A549 treated with AZD2906 at 1 μM for 4 hours (cell line): Measurements from ENCODE around the gene CARD19. TPM values are rescaled to one million over a fixed set of nuclear protein-coding genes. Genes with fewer than 3 reads are reported as not detected.

Experiments used
- total RNA-seq: library from RNA; stranded (reverse); fragments of 200-300 nt; extraction: Qiagen RNA extraction; gene quantifications from 5 replicates; pipeline ENCODE4 v1.2.3, GENCODE V29; 2022

The CARD19 gene, protein sequence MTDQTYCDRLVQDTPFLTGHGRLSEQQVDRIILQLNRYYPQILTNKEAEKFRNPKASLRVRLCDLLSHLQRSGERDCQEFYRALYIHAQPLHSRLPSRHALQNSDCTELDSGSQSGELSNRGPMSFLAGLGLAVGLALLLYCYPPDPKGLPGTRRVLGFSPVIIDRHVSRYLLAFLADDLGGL
- total RNA-seq = 46.4 to 67.2 TPM (median 64.5 TPM) in 5 replicates

DNA sequence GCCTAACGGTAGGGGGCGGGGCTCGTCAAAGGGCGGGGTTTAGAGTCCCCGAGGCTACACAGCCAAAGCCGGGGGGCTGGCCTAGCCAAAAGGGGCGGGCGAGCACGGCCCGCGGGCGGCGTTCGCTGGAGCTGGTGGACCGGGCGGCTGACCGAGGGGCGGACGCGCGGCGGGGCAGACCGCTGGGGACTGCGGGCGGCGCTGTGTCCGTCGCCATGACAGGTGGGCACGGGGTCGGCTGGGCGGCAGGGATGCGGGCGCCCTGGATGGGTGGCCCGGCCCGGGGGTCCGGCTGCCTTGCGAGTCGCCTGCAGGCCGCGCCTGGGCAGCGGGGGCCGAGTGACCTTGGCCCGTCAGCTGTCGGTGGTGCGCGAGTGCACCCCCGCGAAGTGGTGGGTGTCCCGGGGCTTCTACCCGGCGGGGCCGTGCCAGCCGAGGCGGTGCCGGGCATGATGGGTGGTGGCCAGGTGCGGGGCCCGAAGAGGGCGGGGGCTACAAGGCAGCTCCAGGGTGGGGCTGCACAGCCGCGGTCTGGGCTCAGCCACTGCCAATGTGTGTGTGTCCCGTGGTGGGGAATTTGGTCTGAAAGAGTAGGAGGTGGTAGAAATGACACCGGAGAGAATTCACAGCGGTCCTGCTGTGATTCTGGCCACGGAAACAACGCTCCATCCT, at the start of gene CARD19:
TSS of gene CARD19 (plus strand) at position 87 of the 672 bp plus-strand sequence. CDS start at position 216, 129 bp downstream.

DNA sequence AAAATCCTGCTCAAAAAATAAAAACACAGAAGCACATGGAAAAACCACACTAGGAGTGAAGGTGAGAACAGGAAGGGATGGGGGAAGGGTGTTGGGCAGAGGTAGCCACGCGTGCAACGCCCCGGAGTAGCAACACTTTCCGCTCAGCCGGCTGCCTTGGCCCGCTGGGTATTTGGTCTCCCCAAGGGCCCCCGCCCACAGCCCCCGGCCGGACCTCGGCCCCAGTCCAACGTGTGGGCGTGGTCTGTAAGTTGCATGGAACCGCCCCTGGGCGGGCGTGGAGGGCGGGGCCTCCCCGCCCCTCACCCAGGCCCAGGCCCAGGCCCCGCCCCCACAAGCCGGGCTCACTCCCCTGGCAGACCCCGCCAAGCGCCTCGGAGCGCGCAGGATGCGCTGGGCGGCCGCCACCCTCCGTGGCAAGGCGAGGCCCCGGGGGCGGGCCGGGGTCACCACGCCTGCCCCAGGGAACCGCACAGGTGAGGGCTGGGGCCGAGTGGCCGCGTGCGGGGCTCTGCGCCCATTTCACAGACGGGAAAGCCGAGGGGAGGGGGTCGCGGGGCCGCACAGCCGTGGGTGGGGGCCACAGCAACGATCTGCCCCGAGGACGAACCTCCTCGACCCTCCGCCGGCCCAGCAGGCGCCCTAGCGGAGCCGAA, 37.5 kb upstream of the CARD19 start, which contains the start of gene SUSD3:
TSS of gene SUSD3 (plus strand) at position 347 of the 656 bp plus-strand sequence. CDS start at position 389, 42 bp downstream.

DNA sequence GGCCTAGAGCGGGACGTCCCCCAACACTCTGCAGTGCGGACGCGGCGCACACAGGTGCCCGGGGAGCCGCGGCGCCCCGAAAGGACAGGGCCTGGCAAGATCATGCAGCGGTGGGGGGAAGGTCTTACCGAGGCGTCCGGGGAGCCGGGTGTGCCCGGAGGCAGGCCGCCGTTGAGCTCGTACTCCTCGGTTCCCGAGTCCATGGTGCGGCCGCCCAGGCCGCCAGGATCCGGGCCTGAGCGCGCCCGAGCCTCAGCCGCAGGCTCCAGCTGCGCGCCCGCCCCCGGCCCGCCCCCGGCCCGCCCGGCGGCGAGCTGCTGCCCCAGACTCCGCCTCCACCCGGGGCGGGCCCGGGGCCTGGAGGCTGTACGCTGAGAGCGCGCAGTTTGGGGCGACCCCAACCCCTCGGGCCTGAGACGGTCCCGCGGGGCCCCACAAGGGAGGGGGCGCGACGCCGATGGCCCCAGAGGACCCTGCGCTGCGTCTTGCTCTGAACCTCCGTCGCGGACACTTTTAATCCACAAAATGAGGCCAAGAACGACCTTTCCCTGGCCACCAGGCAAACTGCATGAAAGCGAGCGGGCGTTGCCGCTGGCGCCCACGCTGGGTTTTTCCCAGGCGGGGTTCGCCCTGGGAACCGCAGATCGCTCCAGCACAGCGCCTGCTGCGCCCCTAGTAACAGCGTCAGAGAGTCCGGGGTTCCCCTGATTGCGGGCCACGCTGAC, 38.2 kb downstream of the CARD19 start, which contains the start of gene NINJ1:
TSS of gene NINJ1 (minus strand) at position 237 of the 725 bp plus-strand sequence. CDS start at position 203, 34 bp downstream.

Other genes with a start within 250 kb of the CARD19 start
- gene ZNF484, start 218.2 kb upstream of the CARD19 start, total RNA-seq = 1.9 to 3.1 TPM (median 2.1 TPM) in 5 replicates
- 0.12 to 0.26 TPM (median 0.16 TPM) in 5 replicates for gene FGD3, start 148.7 kb upstream of the CARD19 start, total RNA-seq
- 0.62 to 1.5 TPM (median 0.88 TPM) in 5 replicates for gene SUSD3, start 37.5 kb upstream of the CARD19 start, total RNA-seq
- 67.1 to 102 TPM (median 85.6 TPM) in 5 replicates for gene NINJ1, start 38.0 kb downstream of the CARD19 start, total RNA-seq
- gene WNK2, start 87.9 kb downstream of the CARD19 start, total RNA-seq = 4.2 to 7.8 TPM (median 6.0 TPM) in 5 replicates